Measurements from ENCODE around the gene SH3GLB1. TPM values are rescaled to one million over a fixed set of nuclear protein-coding genes. Genes with fewer than 3 reads are reported as not detected.

Gene SH3GLB1
- total RNA-seq, 1 experiment from 2014 or later: 42.4 TPM

DNA sequence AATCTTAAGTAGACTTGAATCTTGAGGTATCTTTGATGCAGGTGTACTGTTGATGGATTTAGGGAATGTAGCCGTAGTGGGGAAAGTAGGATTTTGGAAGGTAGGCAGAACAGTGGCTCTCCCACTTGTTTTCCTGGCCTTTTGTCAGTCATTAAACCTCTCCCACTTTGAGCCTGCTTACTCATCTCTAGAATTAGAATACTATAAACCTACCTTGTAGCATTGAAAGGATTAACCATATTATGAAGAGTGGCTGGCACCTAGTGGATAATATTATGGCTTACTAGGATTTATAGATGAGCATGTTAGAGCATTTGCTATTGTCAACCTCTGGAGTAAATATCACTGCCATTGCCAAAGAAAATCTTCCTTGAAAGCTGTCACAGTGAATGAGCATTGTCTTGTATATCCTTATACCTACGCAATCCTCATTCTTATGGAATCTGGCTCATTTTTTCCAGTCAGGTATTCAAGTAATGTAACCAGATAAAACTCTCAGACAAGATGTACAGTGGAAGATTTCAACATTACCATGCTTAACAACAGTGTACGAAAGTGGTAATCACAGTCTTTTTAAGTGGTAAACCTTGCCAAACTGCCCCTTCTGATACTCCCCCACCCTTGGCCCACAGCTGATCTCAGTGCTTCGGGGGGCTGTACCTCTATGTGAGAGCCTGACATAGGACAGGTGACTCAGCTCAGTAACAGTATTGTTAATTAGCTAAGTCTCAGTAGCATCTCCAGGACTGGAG is 44.4 kb downstream of the SH3GLB1 start (continued):
- TF ChIP-seq, protein P1, sequence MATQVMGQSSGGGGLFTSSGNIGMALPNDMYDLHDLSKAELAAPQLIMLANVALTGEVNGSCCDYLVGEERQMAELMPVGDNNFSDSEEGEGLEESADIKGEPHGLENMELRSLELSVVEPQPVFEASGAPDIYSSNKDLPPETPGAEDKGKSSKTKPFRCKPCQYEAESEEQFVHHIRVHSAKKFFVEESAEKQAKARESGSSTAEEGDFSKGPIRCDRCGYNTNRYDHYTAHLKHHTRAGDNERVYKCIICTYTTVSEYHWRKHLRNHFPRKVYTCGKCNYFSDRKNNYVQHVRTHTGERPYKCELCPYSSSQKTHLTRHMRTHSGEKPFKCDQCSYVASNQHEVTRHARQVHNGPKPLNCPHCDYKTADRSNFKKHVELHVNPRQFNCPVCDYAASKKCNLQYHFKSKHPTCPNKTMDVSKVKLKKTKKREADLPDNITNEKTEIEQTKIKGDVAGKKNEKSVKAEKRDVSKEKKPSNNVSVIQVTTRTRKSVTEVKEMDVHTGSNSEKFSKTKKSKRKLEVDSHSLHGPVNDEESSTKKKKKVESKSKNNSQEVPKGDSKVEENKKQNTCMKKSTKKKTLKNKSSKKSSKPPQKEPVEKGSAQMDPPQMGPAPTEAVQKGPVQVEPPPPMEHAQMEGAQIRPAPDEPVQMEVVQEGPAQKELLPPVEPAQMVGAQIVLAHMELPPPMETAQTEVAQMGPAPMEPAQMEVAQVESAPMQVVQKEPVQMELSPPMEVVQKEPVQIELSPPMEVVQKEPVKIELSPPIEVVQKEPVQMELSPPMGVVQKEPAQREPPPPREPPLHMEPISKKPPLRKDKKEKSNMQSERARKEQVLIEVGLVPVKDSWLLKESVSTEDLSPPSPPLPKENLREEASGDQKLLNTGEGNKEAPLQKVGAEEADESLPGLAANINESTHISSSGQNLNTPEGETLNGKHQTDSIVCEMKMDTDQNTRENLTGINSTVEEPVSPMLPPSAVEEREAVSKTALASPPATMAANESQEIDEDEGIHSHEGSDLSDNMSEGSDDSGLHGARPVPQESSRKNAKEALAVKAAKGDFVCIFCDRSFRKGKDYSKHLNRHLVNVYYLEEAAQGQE (IDR thresholded peaks at IDR 0.05; ENCODE audit: low read depth): no peak
- TF ChIP-seq, protein P2, sequence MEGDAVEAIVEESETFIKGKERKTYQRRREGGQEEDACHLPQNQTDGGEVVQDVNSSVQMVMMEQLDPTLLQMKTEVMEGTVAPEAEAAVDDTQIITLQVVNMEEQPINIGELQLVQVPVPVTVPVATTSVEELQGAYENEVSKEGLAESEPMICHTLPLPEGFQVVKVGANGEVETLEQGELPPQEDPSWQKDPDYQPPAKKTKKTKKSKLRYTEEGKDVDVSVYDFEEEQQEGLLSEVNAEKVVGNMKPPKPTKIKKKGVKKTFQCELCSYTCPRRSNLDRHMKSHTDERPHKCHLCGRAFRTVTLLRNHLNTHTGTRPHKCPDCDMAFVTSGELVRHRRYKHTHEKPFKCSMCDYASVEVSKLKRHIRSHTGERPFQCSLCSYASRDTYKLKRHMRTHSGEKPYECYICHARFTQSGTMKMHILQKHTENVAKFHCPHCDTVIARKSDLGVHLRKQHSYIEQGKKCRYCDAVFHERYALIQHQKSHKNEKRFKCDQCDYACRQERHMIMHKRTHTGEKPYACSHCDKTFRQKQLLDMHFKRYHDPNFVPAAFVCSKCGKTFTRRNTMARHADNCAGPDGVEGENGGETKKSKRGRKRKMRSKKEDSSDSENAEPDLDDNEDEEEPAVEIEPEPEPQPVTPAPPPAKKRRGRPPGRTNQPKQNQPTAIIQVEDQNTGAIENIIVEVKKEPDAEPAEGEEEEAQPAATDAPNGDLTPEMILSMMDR (IDR thresholded peaks at IDR 0.05 in 2 of 3, conservative IDR thresholded peaks at IDR 0.05 in 1 of 3; ENCODE audit: borderline replicate concordance in 1 of 3, insufficient read depth in 1 of 3, low read depth in 2 of 3, low read length in 2 of 3): no peak
- TF ChIP-seq EZH2 (IDR thresholded peaks at IDR 0.05): no peak

DNA sequence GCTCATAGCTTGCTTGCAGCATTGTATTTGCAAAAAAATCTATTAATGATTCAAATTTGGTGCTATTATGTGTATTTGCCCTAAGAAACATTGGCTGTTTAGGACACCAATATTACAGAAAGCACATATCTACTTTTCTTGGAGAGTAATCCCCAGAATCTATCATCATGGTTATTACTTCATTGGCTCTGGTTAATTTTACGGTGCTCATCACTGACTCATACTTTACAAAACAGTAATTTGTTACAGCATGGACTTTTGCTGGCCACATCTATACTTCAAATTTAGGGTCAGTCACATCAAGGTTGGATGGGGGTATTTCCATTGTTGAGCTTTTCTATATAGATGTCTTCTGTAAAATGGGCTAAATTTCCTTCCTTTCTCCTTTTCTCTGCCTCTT is 45.7 kb downstream of the SH3GLB1 start:
- CTCF ChIA-PET: interaction anchor here (1.3 to 1.6 kb wide), 3 partner anchors 8 to 46 kb away, joined by 3 to 5 read pairs (median 3); partner anchors contain the start of gene SH3GLB1
- no peak overlapping the region for H2AFZ ChIP-seq (ENCODE audit: low read depth, low read length, poor library complexity, severe bottlenecking)
- ATAC-seq (no peak), DNase-seq (ENCODE audit: low read depth, low spot score) (no peak)
- intact Hi-C loops (cut with micrococcal nuclease): no loop called here
- H3K4me3 ChIP-seq (replicated peaks in 1 of 2; ENCODE audit: low read depth in 1 of 2, low read length in 2 of 2): no peak overlapping the region
- H3K36me3 ChIP-seq (ENCODE audit: control insufficient read depth in 1 of 2, insufficient read depth in 2 of 2, low read length in 2 of 2): no peaks in the 10 kb centered on the region
- H3K79me2 ChIP-seq (ENCODE audit: insufficient read depth, low read length): no peaks in the 10 kb centered on the region
- H3K9me3 ChIP-seq (ENCODE audit: control insufficient read depth in 1 of 2, insufficient read depth in 1 of 2, low read depth in 1 of 2, low read length in 2 of 2): no peaks in the 10 kb centered on the region
- no peak overlapping the region for H3K27ac ChIP-seq (ENCODE audit: low read depth, low read length)
- H3K27me3 ChIP-seq (ENCODE audit: insufficient read depth, low read length): no peaks in the 10 kb centered on the region
- H3K4me2 ChIP-seq (ENCODE audit: low read length): no peak overlapping the region
- H3K9ac ChIP-seq (ENCODE audit: low read length): no peak overlapping the region
- BruUV-seq (replicated peaks): no TSS peak
- H4K20me1 ChIP-seq (ENCODE audit: insufficient read depth): no peaks in the 10 kb centered on the region
- RAD21 ChIA-PET (ENCODE audit: low non-redundant PET in 1 of 2, low total read pairs in 2 of 2, uncharacterized antibody in 2 of 2, unreplicated experiment in 2 of 2): no interaction called here
- H3K9me2 ChIP-seq (ENCODE audit: insufficient read depth): no peaks in the 10 kb centered on the region
- no peaks in the 10 kb centered on the region for H3K4me1 ChIP-seq (ENCODE audit: control insufficient read depth in 1 of 2, insufficient read depth in 2 of 2, low read length in 2 of 2)
- POLR2A ChIA-PET: no interaction called here
- no peak for TF ChIP-seq SP1 (IDR thresholded peaks at IDR 0.05; ENCODE audit: low read depth)
- no peak for TF ChIP-seq CEBPB (IDR thresholded peaks at IDR 0.05; ENCODE audit: low read depth)
- TF ChIP-seq YY1 (IDR thresholded peaks at IDR 0.05; ENCODE audit: extremely low read depth, insufficient replicate concordance, low read depth, low read length): no peak
- TF ChIP-seq JUND (IDR thresholded peaks at IDR 0.05): no peak
- no peak for TF ChIP-seq ZFX (IDR thresholded peaks at IDR 0.05)
- no peak for TF ChIP-seq ZNF274 (IDR thresholded peaks at IDR 0.05; ENCODE audit: low read depth, low read length)
- no peak for TF ChIP-seq TCF7L2 (IDR thresholded peaks at IDR 0.05; ENCODE audit: borderline replicate concordance, extremely low read depth, insufficient read depth, insufficient read length)
